ENCODE results near the gene GAB4. TPM values are rescaled to one million over a fixed set of nuclear protein-coding genes. Genes with fewer than 3 reads are reported as not detected.
A peak's percentile ranks its signal among the peaks of the same experiment; 100 is the strongest.
"Not testable (repeated sequence)": the region's sequence is repeated elsewhere in the genome, so short reads cannot be mapped to it uniquely, and the experiment has no call there.

The GAB4 gene
- total RNA-seq, 1 experiment from 2014 or later, result 0.11 TPM

GRCh38 chr22:16922706-16923105 is 85.3 kb downstream of the GAB4 start:
- peak; percentile 57 for DNase-seq
- H3K36me3 ChIP-seq (ENCODE audit: insufficient read depth, low read length), result no peaks in the 10 kb centered on the region
- peak overlapping the region; percentile 89 for H3K27ac ChIP-seq (ENCODE audit: low read length)
- peaks cover 42% of the 10 kb centered on the region for H3K4me1 ChIP-seq (ENCODE audit: low read length)
- H3K79me2 ChIP-seq (ENCODE audit: low read length), result no peaks in the 10 kb centered on the region
- no peaks in the 10 kb centered on the region for H3K9me3 ChIP-seq (ENCODE audit: low read length)
- no peaks in the 10 kb centered on the region for H3K9me2 ChIP-seq (replicated peaks; ENCODE audit: insufficient read depth, low read length)
- peak overlapping the region; percentile 89 for H3K4me2 ChIP-seq (ENCODE audit: low read depth, low read length, poor library complexity, severe bottlenecking)
- 0 out of 2 replicates have a peak overlapping the region, but pooled peaks have one; percentile 11 for H2AFZ ChIP-seq (ENCODE audit: low read length)
- H4K20me1 ChIP-seq (ENCODE audit: insufficient read depth, low read depth, low read length), result no peaks in the 10 kb centered on the region
- no peaks in the 10 kb centered on the region for H3K27me3 ChIP-seq (ENCODE audit: low read length)
- peak overlapping the region; percentile 30 for H3K9ac ChIP-seq (ENCODE audit: low read length)
- peak overlapping the region; percentile 48 for H3K4me3 ChIP-seq (ENCODE audit: low read length)

GRCh38 chr22:16922076-16922475 is 85.9 kb downstream of the GAB4 start:
- Histone ChIP-seq H3K4me3 (ENCODE audit: low read length) (peak overlapping the region; percentile 48), H3K9ac (ENCODE audit: low read length) (peak overlapping the region; percentile 50), H4K20me1 (ENCODE audit: insufficient read depth, low read depth, low read length) (no peaks in the 10 kb centered on the region), H3K4me2 (ENCODE audit: low read depth, low read length, poor library complexity, severe bottlenecking) (peak overlapping the region; percentile 89), H3K9me3 (ENCODE audit: low read length) (no peaks in the 10 kb centered on the region), H3K36me3 (ENCODE audit: insufficient read depth, low read length) (no peaks in the 10 kb centered on the region), H3K9me2 (replicated peaks; ENCODE audit: insufficient read depth, low read length) (no peaks in the 10 kb centered on the region), H3K27me3 (ENCODE audit: low read length) (no peaks in the 10 kb centered on the region), H2AFZ (ENCODE audit: low read length) (no peak overlapping the region), H3K79me2 (ENCODE audit: low read length) (no peaks in the 10 kb centered on the region), H3K27ac (ENCODE audit: low read length) (peak overlapping the region; percentile 89), H3K4me1 (ENCODE audit: low read length) (peaks cover 47% of the 10 kb centered on the region)
- peak; percentile 94 for DNase-seq

- DNase-seq, result peak; percentile 90
- H3K9ac ChIP-seq (ENCODE audit: low read length), result no peak overlapping the region
- H3K79me2 ChIP-seq (ENCODE audit: low read length), result no peaks in the 10 kb centered on the region
- no peak overlapping the region for H2AFZ ChIP-seq (ENCODE audit: low read length)
- no peak overlapping the region for H3K4me3 ChIP-seq (ENCODE audit: low read length)
- peaks cover 67% of the 10 kb centered on the region for H3K4me1 ChIP-seq (ENCODE audit: low read length)
- H3K4me2 ChIP-seq (ENCODE audit: low read depth, low read length, poor library complexity, severe bottlenecking), result no peak overlapping the region
- no peak overlapping the region for H3K27ac ChIP-seq (ENCODE audit: low read length)
- no peaks in the 10 kb centered on the region for H3K9me2 ChIP-seq (replicated peaks; ENCODE audit: insufficient read depth, low read length)
- H3K9me3 ChIP-seq (ENCODE audit: low read length), result no peaks in the 10 kb centered on the region
- H3K36me3 ChIP-seq (ENCODE audit: insufficient read depth, low read length), result no peaks in the 10 kb centered on the region
- H4K20me1 ChIP-seq (ENCODE audit: insufficient read depth, low read depth, low read length), result no peaks in the 10 kb centered on the region
- H3K27me3 ChIP-seq (ENCODE audit: low read length), result no peaks in the 10 kb centered on the region
These were observed 90.6 kb downstream of the GAB4 start for GRCh38 chr22:16917144-16918003.

GRCh38 chr22:16915701-16916100 is 92.3 kb downstream of the GAB4 start:
- no peaks in the 10 kb centered on the region for H4K20me1 ChIP-seq (ENCODE audit: insufficient read depth, low read depth, low read length)
- no peaks in the 10 kb centered on the region for H3K36me3 ChIP-seq (ENCODE audit: insufficient read depth, low read length)
- H3K79me2 ChIP-seq (ENCODE audit: low read length), result no peaks in the 10 kb centered on the region
- no peaks in the 10 kb centered on the region for H3K27me3 ChIP-seq (ENCODE audit: low read length)
- H3K9me3 ChIP-seq (ENCODE audit: low read length), result no peaks in the 10 kb centered on the region
- H3K4me1 ChIP-seq (ENCODE audit: low read length), result peaks cover 50% of the 10 kb centered on the region
- H3K9ac ChIP-seq (ENCODE audit: low read length), result peak overlapping the region; percentile 11; the same call in 1 of the 2 replicates
- no peaks in the 10 kb centered on the region for H3K9me2 ChIP-seq (replicated peaks; ENCODE audit: insufficient read depth, low read length)
- H2AFZ ChIP-seq (ENCODE audit: low read length), result no peak overlapping the region
- DNase-seq, result peak; percentile 47
- H3K4me2 ChIP-seq (ENCODE audit: low read depth, low read length, poor library complexity, severe bottlenecking), result peak overlapping the region; percentile 70
- H3K27ac ChIP-seq (ENCODE audit: low read length), result no peak overlapping the region
- peak overlapping the region; percentile 52; the same call in 1 of the 2 replicates for H3K4me3 ChIP-seq (ENCODE audit: low read length)

GRCh38 chr22:16914911-16915310 is 93.1 kb downstream of the GAB4 start:
- peak overlapping the region; percentile 45 for H3K9ac ChIP-seq (ENCODE audit: low read length)
- H3K9me2 ChIP-seq (replicated peaks; ENCODE audit: insufficient read depth, low read length); H3K79me2 ChIP-seq (ENCODE audit: low read length); H3K9me3 ChIP-seq (ENCODE audit: low read length); H3K36me3 ChIP-seq (ENCODE audit: insufficient read depth, low read length); H2AFZ ChIP-seq (ENCODE audit: low read length); H4K20me1 ChIP-seq (ENCODE audit: insufficient read depth, low read depth, low read length); H3K27me3 ChIP-seq (ENCODE audit: low read length): not testable (repeated sequence)
- peaks cover 48% of the 10 kb centered on the region for H3K4me1 ChIP-seq (ENCODE audit: low read length)
- peak overlapping the region; percentile 70 for H3K4me2 ChIP-seq (ENCODE audit: low read depth, low read length, poor library complexity, severe bottlenecking)
- peak overlapping the region; percentile 52 for H3K4me3 ChIP-seq (ENCODE audit: low read length)
- peak overlapping the region; percentile 51 for H3K27ac ChIP-seq (ENCODE audit: low read length)
- peak; percentile 85 for DNase-seq

GRCh38 chr22:16914006-16914405 is 94.0 kb downstream of the GAB4 start:
- Histone ChIP-seq H2AFZ (ENCODE audit: low read length) (no peak overlapping the region), H3K9ac (ENCODE audit: low read length) (peak overlapping the region; percentile 45), H3K4me2 (ENCODE audit: low read depth, low read length, poor library complexity, severe bottlenecking) (peak overlapping the region; percentile 70), H3K36me3 (ENCODE audit: insufficient read depth, low read length) (no peaks in the 10 kb centered on the region), H4K20me1 (ENCODE audit: insufficient read depth, low read depth, low read length) (no peaks in the 10 kb centered on the region), H3K9me3 (ENCODE audit: low read length) (no peaks in the 10 kb centered on the region), H3K27ac (ENCODE audit: low read length) (peak overlapping the region; percentile 51; the same call in 1 of the 2 replicates), H3K4me3 (ENCODE audit: low read length) (peak overlapping the region; percentile 44), H3K79me2 (ENCODE audit: low read length) (no peaks in the 10 kb centered on the region), H3K27me3 (ENCODE audit: low read length) (no peaks in the 10 kb centered on the region), H3K9me2 (replicated peaks; ENCODE audit: insufficient read depth, low read length) (no peaks in the 10 kb centered on the region), H3K4me1 (ENCODE audit: low read length) (peaks cover 50% of the 10 kb centered on the region)
- DNase-seq, result peak; percentile 84

- H3K79me2 ChIP-seq (ENCODE audit: low read length), result no peaks in the 10 kb centered on the region
- H3K9me3 ChIP-seq (ENCODE audit: low read length), result no peaks in the 10 kb centered on the region
- no peak overlapping the region for H3K9ac ChIP-seq (ENCODE audit: low read length)
- H2AFZ ChIP-seq (ENCODE audit: low read length), result no peak overlapping the region
- no peaks in the 10 kb centered on the region for H4K20me1 ChIP-seq (ENCODE audit: insufficient read depth, low read depth, low read length)
- DNase-seq, result no peak
- H3K4me2 ChIP-seq (ENCODE audit: low read depth, low read length, poor library complexity, severe bottlenecking), result no peak overlapping the region
- H3K9me2 ChIP-seq (replicated peaks; ENCODE audit: insufficient read depth, low read length), result no peaks in the 10 kb centered on the region
- H3K36me3 ChIP-seq (ENCODE audit: insufficient read depth, low read length), result no peaks in the 10 kb centered on the region
- H3K4me1 ChIP-seq (ENCODE audit: low read length), result peaks cover 58% of the 10 kb centered on the region
- H3K27me3 ChIP-seq (ENCODE audit: low read length), result no peaks in the 10 kb centered on the region
- no peak overlapping the region for H3K4me3 ChIP-seq (ENCODE audit: low read length)
- no peak overlapping the region for H3K27ac ChIP-seq (ENCODE audit: low read length)
These were observed 95.7 kb downstream of the GAB4 start for GRCh38 chr22:16912281-16912680.
